Activated CD4-positive, alpha-beta T cell treated with anti-CD3 and anti-CD28 coated beads, Interleukin-2, amount 10 ng/mL, durations not matched to agents 7 days and 5 days (primary cell): ENCODE results near the gene CTU2. TPM values are rescaled to one million over a fixed set of nuclear protein-coding genes. Genes with fewer than 3 reads are reported as not detected.

Source experiments
- CTCF ChIA-PET: fragments of 350-600 bp; sonication (Branson Sonifier 250); formaldehyde crosslinking; loops from one replicate; lab custom pipeline; 2021; ENCODE audit warnings: antibody characterized with exemption; lab: Charles Lee
- POLR2A ChIA-PET: fragments of 350-600 bp; sonication (Branson Sonifier 250); formaldehyde crosslinking; loops from one replicate; lab custom pipeline; 2021; ENCODE audit warnings: antibody characterized with exemption; lab: Charles Lee
- DNase-seq: peaks from one replicate; pipeline ENCODE4 v3.0.0-alpha.2; 2020
- H3K27ac Mint-ChIP-seq: one replicate; pipeline ENCODE4 v1.8.0; 2021; ENCODE audit warnings: mild to moderate bottlenecking, moderate library complexity, mixed read lengths
- H3K27me3 Mint-ChIP-seq: one replicate; pipeline ENCODE4 v1.8.0; 2021; ENCODE audit warnings: mixed read lengths
- H3K36me3 Mint-ChIP-seq: one replicate; pipeline ENCODE4 v1.8.0; 2021; ENCODE audit warnings: low read depth, mixed read lengths
- H3K4me1 Mint-ChIP-seq: one replicate; pipeline ENCODE4 v1.8.0; 2021; ENCODE audit warnings: mixed read lengths
- H3K4me3 Mint-ChIP-seq: one replicate; pipeline ENCODE4 v1.8.0; 2021; ENCODE audit warnings: mild to moderate bottlenecking, moderate library complexity, mixed read lengths
- H3K9me3 Mint-ChIP-seq: one replicate; pipeline ENCODE4 v1.8.0; 2021; ENCODE audit warnings: mixed read lengths
- total RNA-seq, 2 experiments: library from RNA; stranded (reverse); gene quantifications; one replicate each; pipeline ENCODE4 v1.2.3, GENCODE V29; 2021

CTU2 gene
- total RNA-seq, 2 experiments from 2014 or later: 20.5 to 27.2 TPM

GRCh38 chr16:88749358-88749757 is 43.1 kb downstream of the CTU2 start:
- POLR2A ChIA-PET: no interaction called here

GRCh38 chr16:88750854-88751253 is 44.6 kb downstream of the CTU2 start:
- H3K27me3 Mint-ChIP-seq: no peaks in the 10 kb centered on the region
- ChIA-PET POLR2A (no interaction called here), CTCF (interaction anchor here (6.0 kb wide), 1 partner anchor 14 kb away, joined by 27 read pairs; no protein-coding TSS in a partner anchor)
- H3K9me3 Mint-ChIP-seq: no peaks in the 10 kb centered on the region
- no peak for DNase-seq
- H3K27ac Mint-ChIP-seq: no peak overlapping the region
- no peak overlapping the region for H3K4me3 Mint-ChIP-seq
- H3K36me3 Mint-ChIP-seq: peaks cover 3% of the 10 kb centered on the region
- peaks cover 16% of the 10 kb centered on the region for H3K4me1 Mint-ChIP-seq

More at GRCh38 chr16:88749358-88749757, 43.1 kb downstream of the CTU2 start:
- Mint-ChIP-seq H3K9me3 (no peaks in the 10 kb centered on the region), H3K4me1 (peaks cover 27% of the 10 kb centered on the region), H3K36me3 (peaks cover 3% of the 10 kb centered on the region), H3K4me3 (no peak overlapping the region), H3K27me3 (no peaks in the 10 kb centered on the region), H3K27ac (no peak overlapping the region)
- CTCF ChIA-PET: no interaction called here
- no peak for DNase-seq

GRCh38 chr16:88752386-88753002 is 46.2 kb downstream of the CTU2 start:
- DNase-seq: no peak
- Mint-ChIP-seq H3K4me3 (no peak overlapping the region), H3K9me3 (no peaks in the 10 kb centered on the region), H3K27me3 (no peaks in the 10 kb centered on the region), H3K27ac (no peak overlapping the region), H3K36me3 (peaks cover 3% of the 10 kb centered on the region), H3K4me1 (peaks cover 2% of the 10 kb centered on the region)
- ChIA-PET CTCF (interaction anchor here (6.0 kb wide), 1 partner anchor 15 kb away, joined by 27 read pairs; no protein-coding TSS in a partner anchor), POLR2A (no interaction called here)

GRCh38 chr16:88753191-88753590 is 46.9 kb downstream of the CTU2 start:
- Mint-ChIP-seq H3K36me3 (peaks cover under 1% of the 10 kb centered on the region), H3K9me3 (no peaks in the 10 kb centered on the region), H3K4me1 (peaks cover 6% of the 10 kb centered on the region), H3K27me3 (no peaks in the 10 kb centered on the region), H3K27ac (no peak overlapping the region), H3K4me3 (no peak overlapping the region)
- CTCF ChIA-PET: interaction anchor here (0.6 to 6.0 kb wide), 3 partner anchors 14 to 415 kb away, joined by 3 to 27 read pairs (median 3); no protein-coding TSS in a partner anchor
- no peak for DNase-seq
- POLR2A ChIA-PET: no interaction called here

- no peak overlapping the region for H3K27ac Mint-ChIP-seq
Measured at GRCh38 chr16:88753602-88754001, 47.3 kb downstream of the CTU2 start.

GRCh38 chr16:88754109-88754911 is 48.0 kb downstream of the CTU2 start:
- Mint-ChIP-seq H3K4me1 (peaks cover 16% of the 10 kb centered on the region), H3K27ac (no peak overlapping the region), H3K36me3 (no peaks in the 10 kb centered on the region), H3K27me3 (no peaks in the 10 kb centered on the region), H3K9me3 (no peaks in the 10 kb centered on the region), H3K4me3 (no peak overlapping the region)
- DNase-seq: no peak
- CTCF ChIA-PET: interaction anchor here (0.7 to 6.0 kb wide), 3 partner anchors 8 to 17 kb away, joined by 3 to 27 read pairs (median 3); no protein-coding TSS in a partner anchor
- POLR2A ChIA-PET: no interaction called here

More at GRCh38 chr16:88753602-88754001, 47.3 kb downstream of the CTU2 start:
- CTCF ChIA-PET: interaction anchor here (0.6 to 6.0 kb wide), 3 partner anchors 14 to 414 kb away, joined by 3 to 27 read pairs (median 3); no protein-coding TSS in a partner anchor
- DNase-seq: no peak
- no peaks in the 10 kb centered on the region for H3K36me3 Mint-ChIP-seq
- no peaks in the 10 kb centered on the region for H3K27me3 Mint-ChIP-seq
- no peaks in the 10 kb centered on the region for H3K9me3 Mint-ChIP-seq
- no peak overlapping the region for H3K4me3 Mint-ChIP-seq
- POLR2A ChIA-PET: no interaction called here
- H3K4me1 Mint-ChIP-seq: peaks cover 10% of the 10 kb centered on the region

GRCh38 chr16:88754912-88755744 is 48.8 kb downstream of the CTU2 start:
- H3K9me3 Mint-ChIP-seq: no peaks in the 10 kb centered on the region
- no peaks in the 10 kb centered on the region for H3K27me3 Mint-ChIP-seq
- CTCF ChIA-PET: interaction anchor here (0.5 to 6.0 kb wide), 2 partner anchors 18 to 552 kb away, joined by 7 to 27 read pairs; no protein-coding TSS in a partner anchor
- H3K4me1 Mint-ChIP-seq: peaks cover 24% of the 10 kb centered on the region
- H3K36me3 Mint-ChIP-seq: no peaks in the 10 kb centered on the region
- no peak overlapping the region for H3K27ac Mint-ChIP-seq
- H3K4me3 Mint-ChIP-seq: no peak overlapping the region
- POLR2A ChIA-PET: no interaction called here
- no peak for DNase-seq

GRCh38 chr16:88755745-88756443 is 49.6 kb downstream of the CTU2 start:
- H3K27me3 Mint-ChIP-seq: no peaks in the 10 kb centered on the region
- no peak for DNase-seq
- no peaks in the 10 kb centered on the region for H3K36me3 Mint-ChIP-seq
- ChIA-PET CTCF (interaction anchor here (6.0 kb wide), 1 partner anchor 19 kb away, joined by 27 read pairs; no protein-coding TSS in a partner anchor), POLR2A (no interaction called here)
- no peak overlapping the region for H3K27ac Mint-ChIP-seq
- H3K9me3 Mint-ChIP-seq: no peaks in the 10 kb centered on the region
- peaks cover 26% of the 10 kb centered on the region for H3K4me1 Mint-ChIP-seq
- H3K4me3 Mint-ChIP-seq: no peak overlapping the region

- H3K27ac Mint-ChIP-seq: no peak overlapping the region
- ChIA-PET POLR2A (no interaction called here), CTCF (interaction anchor here (0.7 to 1.7 kb wide), 7 partner anchors 10 to 113 kb away, joined by 3 to 10 read pairs (median 4); partner anchors contain the start of genes GALNS and TRAPPC2L)
- peaks cover 2% of the 10 kb centered on the region for H3K36me3 Mint-ChIP-seq
- H3K27me3 Mint-ChIP-seq: no peaks in the 10 kb centered on the region
- H3K4me3 Mint-ChIP-seq: no peak overlapping the region
- peaks cover 28% of the 10 kb centered on the region for H3K4me1 Mint-ChIP-seq
- DNase-seq: no peak
- no peaks in the 10 kb centered on the region for H3K9me3 Mint-ChIP-seq
Measured at GRCh38 chr16:88758227-88758943, 52.1 kb downstream of the CTU2 start.

GRCh38 chr16:88758944-88759244 is 52.6 kb downstream of the CTU2 start:
- H3K4me3 Mint-ChIP-seq: no peak overlapping the region
- no peaks in the 10 kb centered on the region for H3K9me3 Mint-ChIP-seq
- no peak for DNase-seq
- ChIA-PET POLR2A (no interaction called here), CTCF (interaction anchor here (0.8 to 1.7 kb wide), 6 partner anchors 9 to 99 kb away, joined by 3 to 10 read pairs (median 4); partner anchors contain the start of genes GALNS and TRAPPC2L)
- peak overlapping the region; percentile 71 for H3K27ac Mint-ChIP-seq
- H3K4me1 Mint-ChIP-seq: peaks cover 27% of the 10 kb centered on the region
- H3K27me3 Mint-ChIP-seq: no peaks in the 10 kb centered on the region
- peaks cover 4% of the 10 kb centered on the region for H3K36me3 Mint-ChIP-seq

GRCh38 chr16:88759245-88759975 is 53.1 kb downstream of the CTU2 start:
- ChIA-PET POLR2A (no interaction called here), CTCF (interaction anchor here (0.5 to 3.0 kb wide), 9 partner anchors 9 to 1296 kb away, joined by 3 to 10 read pairs (median 4); partner anchors contain the start of genes GALNS, PIEZO1 and TRAPPC2L)
- peak overlapping the region; percentile 71 for H3K27ac Mint-ChIP-seq
- no peaks in the 10 kb centered on the region for H3K9me3 Mint-ChIP-seq
- no peaks in the 10 kb centered on the region for H3K27me3 Mint-ChIP-seq
- peaks cover 27% of the 10 kb centered on the region for H3K4me1 Mint-ChIP-seq
- peak overlapping the region; percentile 10 for H3K4me3 Mint-ChIP-seq
- DNase-seq: peak; percentile 64
- peaks cover 4% of the 10 kb centered on the region for H3K36me3 Mint-ChIP-seq
